DOHH2 (cell line): ENCODE data around the gene TARM1.

Experiments used
- H3F3A ChIP-seq: fragments of 200-600 bp; sonication (generic), shearing (Covaris generic); 2 replicates; pipeline ENCODE4 v1.6.0; 2016; ENCODE audit warnings: antibody characterized with exemption, mild to moderate bottlenecking; ENCODE audit not compliant: control insufficient read depth, insufficient read depth
- H3K27ac ChIP-seq: fragments of 200-600 bp; sonication (generic); 2 replicates; pipeline ENCODE4 v1.5.1; 2014; ENCODE audit warnings: low read depth, mild to moderate bottlenecking, low read length, moderate library complexity
- H3K27me3 ChIP-seq: fragments of 200-600 bp; sonication (generic); 2 replicates; pipeline ENCODE4 v1.6.1; 2014; ENCODE audit warnings: mild to moderate bottlenecking, low read length, mixed read lengths; ENCODE audit not compliant: control insufficient read depth
- H3K36me3 ChIP-seq: fragments of 200-600 bp; sonication (generic); 2 replicates; pipeline ENCODE4 v1.6.1; 2014; ENCODE audit warnings: mild to moderate bottlenecking, low read length, moderate library complexity, mixed read lengths; ENCODE audit not compliant: control insufficient read depth
- H3K4me1 ChIP-seq: fragments of 200-600 bp; sonication (generic); 2 replicates; pipeline ENCODE4 v1.6.1; 2014; ENCODE audit warnings: mild to moderate bottlenecking, low read length, mixed read lengths; ENCODE audit not compliant: control insufficient read depth
- H3K4me2 ChIP-seq: fragments of 200-600 bp; sonication (generic); 2 replicates; pipeline ENCODE4 v1.6.0; 2014; ENCODE audit warnings: mild to moderate bottlenecking, low read length, moderate library complexity
- H3K4me3 ChIP-seq: fragments of 200-600 bp; sonication (generic); 2 replicates; pipeline ENCODE4 v1.5.1; 2014; ENCODE audit warnings: mild to moderate bottlenecking, low read length, mixed read lengths
- H3K79me2 ChIP-seq: fragments of 200-600 bp; sonication (generic); 2 replicates; pipeline ENCODE4 v1.6.1; 2014; ENCODE audit warnings: mild to moderate bottlenecking, low read length, mixed read lengths; ENCODE audit not compliant: control insufficient read depth
- H3K9me2 ChIP-seq: fragments of 200-600 bp; sonication (generic); replicated peaks from 2 replicates; pipeline ENCODE4 v1.6.1; 2014; ENCODE audit warnings: mild to moderate bottlenecking, low read length, mixed read lengths; ENCODE audit not compliant: control insufficient read depth
- H3K9me3 ChIP-seq: fragments of 200-600 bp; sonication (generic); 2 replicates; pipeline ENCODE4 v1.6.1; 2014; ENCODE audit warnings: antibody characterized with exemption, low read length, mixed read lengths; ENCODE audit not compliant: control insufficient read depth, insufficient read depth
- H4K20me1 ChIP-seq: fragments of 200-600 bp; sonication (generic); 2 replicates; pipeline ENCODE4 v1.6.0; 2014; ENCODE audit warnings: low read depth, mild to moderate bottlenecking, antibody characterized with exemption, low read length, moderate library complexity; ENCODE audit not compliant: control insufficient read depth, insufficient read depth
- CTCF ChIP-seq: fragments of 200-600 bp; sonication (generic); IDR thresholded peaks from one replicate; pipeline ENCODE4 v1.5.1; 2014; ENCODE audit warnings: antibody characterized with exemption, mild to moderate bottlenecking, low read depth, low read length; ENCODE audit not compliant: poor library complexity, severe bottlenecking
- EZH2phosphoT487 ChIP-seq: fragments of 200-600 bp; sonication (generic); IDR thresholded peaks from 2 replicates; pipeline ENCODE4 v1.6.1; 2017; ENCODE audit warnings: borderline replicate concordance, mild to moderate bottlenecking, antibody characterized with exemption, low read length, moderate library complexity, mixed read lengths

Gene TARM1

DNA sequence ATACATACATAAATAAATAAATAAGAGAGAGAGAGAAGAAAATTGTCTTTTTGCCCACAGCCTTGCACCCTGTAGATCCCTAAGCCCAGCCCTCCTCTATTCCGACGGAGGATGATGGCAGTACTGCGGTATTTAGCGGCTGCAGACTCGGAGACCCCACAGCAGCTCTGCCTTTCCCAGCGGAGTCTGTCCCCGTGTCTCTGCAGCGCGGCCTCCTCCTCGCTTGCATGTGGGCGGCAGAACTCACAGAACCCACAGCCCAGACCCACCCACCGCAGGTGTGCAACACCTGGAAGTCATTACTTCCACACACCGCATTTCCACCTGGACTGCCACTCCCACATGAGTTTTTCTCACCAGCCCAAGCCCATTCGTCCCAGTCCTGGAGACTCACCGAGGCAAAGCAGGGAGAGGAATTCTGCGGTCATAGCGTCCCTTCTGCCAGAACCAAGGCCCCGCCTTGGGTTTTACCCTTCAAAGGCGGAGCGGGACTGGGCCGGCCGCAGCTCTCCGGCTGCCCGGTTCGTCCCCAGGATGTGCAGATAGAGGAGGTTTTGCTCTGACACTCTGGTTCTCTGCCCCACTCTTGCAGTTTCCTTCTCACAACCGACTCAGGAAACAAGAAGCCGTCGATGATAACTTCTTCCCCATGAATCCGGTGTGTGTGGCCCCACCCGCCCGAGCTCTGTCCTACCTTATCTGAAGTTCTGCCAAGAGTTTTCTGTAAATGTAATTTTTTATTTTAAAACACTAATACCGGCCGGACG lies 17.6 kb downstream of the TARM1 start, which contains the start of gene VSTM1:
VSTM1 (minus strand) TSS at position 548 of the 767 bp plus-strand sequence; CDS start at position 428, 120 bp downstream.
- H3K27ac ChIP-seq: no peak within 1 kb of the TSS
- no peaks in the 10 kb centered on the region for H4K20me1 ChIP-seq
- no peak within 1 kb of the TSS for H3K4me3 ChIP-seq
- H3K27me3 ChIP-seq: no peaks in the 10 kb centered on the region
- no peak for TF ChIP-seq EZH2phosphoT487
- no peak for TF ChIP-seq CTCF
- no peaks in the 10 kb centered on the region for H3K79me2 ChIP-seq
- no peak within 1 kb of the TSS for H3K4me2 ChIP-seq
- no peaks in the 10 kb centered on the region for H3K4me1 ChIP-seq
- no peaks in the 10 kb centered on the region for H3F3A ChIP-seq
- no peaks in the 10 kb centered on the region for H3K36me3 ChIP-seq
- no peaks in the 10 kb centered on the region for H3K9me2 ChIP-seq
- no peaks in the 10 kb centered on the region for H3K9me3 ChIP-seq

GRCh38 chr19:54062643-54063042 lies 18.5 kb downstream of the TARM1 start:
- Histone ChIP-seq H3K79me2 (no peaks in the 10 kb centered on the region), H3K27me3 (no peaks in the 10 kb centered on the region)

GRCh38 chr19:54047616-54048015 lies 33.5 kb downstream of the TARM1 start:
- Histone ChIP-seq H3K27ac (no peak overlapping the region), H3K4me3 (no peak overlapping the region), H3F3A (no peaks in the 10 kb centered on the region), H3K9me3 (no peaks in the 10 kb centered on the region), H4K20me1 (no peaks in the 10 kb centered on the region), H3K4me1 (no peaks in the 10 kb centered on the region), H3K79me2 (no peaks in the 10 kb centered on the region), H3K36me3 (no peaks in the 10 kb centered on the region), H3K9me2 (no peaks in the 10 kb centered on the region), H3K27me3 (no peaks in the 10 kb centered on the region), H3K4me2 (no peak overlapping the region)
- TF ChIP-seq EZH2phosphoT487 (no peak), CTCF (no peak)

More at GRCh38 chr19:54062643-54063042, 18.5 kb downstream of the TARM1 start:
- no peaks in the 10 kb centered on the region for H4K20me1 ChIP-seq
- H3K4me1 ChIP-seq: no peaks in the 10 kb centered on the region
- H3K36me3 ChIP-seq: no peaks in the 10 kb centered on the region
- H3K27ac ChIP-seq: no peak overlapping the region
- no peaks in the 10 kb centered on the region for H3K9me3 ChIP-seq
- H3K4me3 ChIP-seq: no peak overlapping the region
- no peaks in the 10 kb centered on the region for H3F3A ChIP-seq
- no peaks in the 10 kb centered on the region for H3K9me2 ChIP-seq
- no peak overlapping the region for H3K4me2 ChIP-seq
- TF ChIP-seq EZH2phosphoT487 (no peak), CTCF (no peak)
